ENCODE data around the gene VAV3. TPM values are rescaled to one million over a fixed set of nuclear protein-coding genes. Genes with fewer than 3 reads are reported as not detected.

Gene VAV3
- total RNA-seq, 1 donor from 2014 or later: 25.8 TPM

DNA sequence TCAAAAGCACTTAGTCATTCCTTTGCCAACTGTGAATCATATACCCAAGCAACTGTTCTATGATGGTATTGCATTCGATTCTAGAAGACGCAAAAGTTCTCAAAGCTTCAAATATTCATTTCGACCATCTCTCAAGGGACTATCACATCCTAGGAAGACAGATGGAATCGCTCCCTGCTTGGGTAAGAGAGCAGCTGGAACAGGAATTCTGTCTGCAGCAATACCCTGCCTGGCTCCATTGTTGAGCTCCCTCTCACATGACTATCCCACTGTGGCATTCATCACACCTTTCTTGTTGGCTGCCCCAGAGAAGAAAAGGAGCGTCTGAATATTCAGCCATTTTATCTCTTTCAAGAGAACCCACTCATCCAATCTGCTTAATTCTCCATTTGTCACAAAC is 426.5 kb downstream of the VAV3 start:
- H3K36me3 Mint-ChIP-seq (ENCODE audit: unreplicated experiment): no peaks in the 10 kb centered on the region
- peaks cover 50% of the 10 kb centered on the region for H3K4me1 Mint-ChIP-seq (ENCODE audit: low read depth, unreplicated experiment)
- H3K27ac Mint-ChIP-seq (ENCODE audit: unreplicated experiment): peak overlapping the region; percentile 88
- H3K4me3 Mint-ChIP-seq (ENCODE audit: unreplicated experiment): no peak overlapping the region
- peaks cover under 1% of the 10 kb centered on the region for H3K9me3 Mint-ChIP-seq (ENCODE audit: unreplicated experiment)
- TF ChIP-seq, protein P1, sequence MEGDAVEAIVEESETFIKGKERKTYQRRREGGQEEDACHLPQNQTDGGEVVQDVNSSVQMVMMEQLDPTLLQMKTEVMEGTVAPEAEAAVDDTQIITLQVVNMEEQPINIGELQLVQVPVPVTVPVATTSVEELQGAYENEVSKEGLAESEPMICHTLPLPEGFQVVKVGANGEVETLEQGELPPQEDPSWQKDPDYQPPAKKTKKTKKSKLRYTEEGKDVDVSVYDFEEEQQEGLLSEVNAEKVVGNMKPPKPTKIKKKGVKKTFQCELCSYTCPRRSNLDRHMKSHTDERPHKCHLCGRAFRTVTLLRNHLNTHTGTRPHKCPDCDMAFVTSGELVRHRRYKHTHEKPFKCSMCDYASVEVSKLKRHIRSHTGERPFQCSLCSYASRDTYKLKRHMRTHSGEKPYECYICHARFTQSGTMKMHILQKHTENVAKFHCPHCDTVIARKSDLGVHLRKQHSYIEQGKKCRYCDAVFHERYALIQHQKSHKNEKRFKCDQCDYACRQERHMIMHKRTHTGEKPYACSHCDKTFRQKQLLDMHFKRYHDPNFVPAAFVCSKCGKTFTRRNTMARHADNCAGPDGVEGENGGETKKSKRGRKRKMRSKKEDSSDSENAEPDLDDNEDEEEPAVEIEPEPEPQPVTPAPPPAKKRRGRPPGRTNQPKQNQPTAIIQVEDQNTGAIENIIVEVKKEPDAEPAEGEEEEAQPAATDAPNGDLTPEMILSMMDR (IDR thresholded peaks at IDR 0.05; ENCODE audit: partially characterized antibody, unreplicated experiment): no peak
- no peaks in the 10 kb centered on the region for H3K27me3 Mint-ChIP-seq (ENCODE audit: unreplicated experiment)
- DNase-seq: no peak

DNA sequence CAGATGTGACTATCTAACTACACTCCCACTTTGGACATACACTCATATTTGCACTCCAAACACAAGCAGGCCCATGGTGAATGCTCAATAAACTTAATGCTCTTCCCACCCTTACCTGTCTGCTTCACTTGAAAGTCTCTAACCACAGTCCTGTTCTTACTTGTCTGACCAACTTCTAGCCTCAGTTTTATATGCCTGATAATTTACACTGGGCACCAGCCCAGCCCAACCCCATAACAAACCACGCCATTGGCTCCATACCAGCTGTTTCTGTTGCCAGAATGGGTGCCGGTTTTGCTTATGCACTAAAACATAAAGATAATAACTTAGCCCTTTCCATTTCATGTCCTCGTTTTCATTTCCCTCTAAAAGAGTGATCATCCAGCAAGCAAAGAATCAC is 428.7 kb downstream of the VAV3 start:
- peaks cover 2% of the 10 kb centered on the region for H3K9me3 Mint-ChIP-seq (ENCODE audit: unreplicated experiment)
- peak overlapping the region; percentile 57 for H3K27ac Mint-ChIP-seq (ENCODE audit: unreplicated experiment)
- TF ChIP-seq, protein P1 (IDR thresholded peaks at IDR 0.05; ENCODE audit: partially characterized antibody, unreplicated experiment): no peak
- H3K4me1 Mint-ChIP-seq (ENCODE audit: low read depth, unreplicated experiment): peaks cover 65% of the 10 kb centered on the region
- H3K36me3 Mint-ChIP-seq (ENCODE audit: unreplicated experiment): no peaks in the 10 kb centered on the region
- no peak for DNase-seq
- no peaks in the 10 kb centered on the region for H3K27me3 Mint-ChIP-seq (ENCODE audit: unreplicated experiment)
- peak overlapping the region; percentile 19 for H3K4me3 Mint-ChIP-seq (ENCODE audit: unreplicated experiment)

DNA sequence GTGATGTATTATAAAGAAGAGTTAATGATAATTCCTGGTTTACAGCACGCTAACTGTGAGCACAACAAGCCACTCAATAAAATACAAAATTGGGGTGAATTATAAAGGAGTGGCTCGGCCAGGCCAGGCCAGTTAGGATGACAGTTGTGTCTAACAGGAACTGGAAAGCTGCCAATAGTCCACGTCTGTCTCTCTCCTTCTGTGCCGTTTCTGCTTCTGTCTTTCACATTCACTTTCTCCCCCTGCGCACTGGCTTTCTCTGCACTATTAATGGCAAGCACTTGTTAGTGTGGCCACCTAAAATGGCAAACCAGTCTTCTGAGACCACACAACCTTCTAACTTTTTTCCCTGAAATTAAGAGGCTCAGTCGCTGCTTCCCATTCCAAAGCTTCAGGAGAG is 429.9 kb downstream of the VAV3 start:
- Mint-ChIP-seq H3K9me3 (ENCODE audit: unreplicated experiment) (peaks cover 2% of the 10 kb centered on the region), H3K4me1 (ENCODE audit: low read depth, unreplicated experiment) (peaks cover 57% of the 10 kb centered on the region), H3K4me3 (ENCODE audit: unreplicated experiment) (no peak overlapping the region), H3K36me3 (ENCODE audit: unreplicated experiment) (no peaks in the 10 kb centered on the region), H3K27me3 (ENCODE audit: unreplicated experiment) (no peaks in the 10 kb centered on the region), H3K27ac (ENCODE audit: unreplicated experiment) (peak overlapping the region; percentile 41)
- no peak for DNase-seq
- TF ChIP-seq, protein P1 (IDR thresholded peaks at IDR 0.05; ENCODE audit: partially characterized antibody, unreplicated experiment): no peak

DNA sequence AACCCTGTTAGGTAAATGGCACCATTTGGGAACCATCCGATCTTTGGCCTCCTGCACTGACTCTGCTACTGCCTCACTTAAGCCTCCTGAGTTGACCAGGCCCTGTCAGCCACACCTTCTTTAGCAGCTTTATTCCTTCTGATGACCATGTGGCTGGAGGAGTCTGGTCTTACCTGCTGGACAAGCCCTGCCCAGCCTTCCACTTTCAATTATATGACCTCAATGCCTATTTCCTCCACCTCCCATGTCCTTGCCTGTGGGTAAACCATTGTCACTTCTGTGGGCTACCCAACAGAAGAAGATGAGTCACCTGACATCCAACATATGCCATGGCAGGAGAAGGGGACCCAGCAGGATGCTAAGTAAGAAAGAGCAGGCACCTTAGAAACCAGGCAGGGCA is 430.3 kb downstream of the VAV3 start:
- Mint-ChIP-seq H3K9me3 (ENCODE audit: unreplicated experiment) (peaks cover 2% of the 10 kb centered on the region), H3K27ac (ENCODE audit: unreplicated experiment) (peak overlapping the region; percentile 41), H3K4me1 (ENCODE audit: low read depth, unreplicated experiment) (peaks cover 56% of the 10 kb centered on the region), H3K36me3 (ENCODE audit: unreplicated experiment) (no peaks in the 10 kb centered on the region), H3K27me3 (ENCODE audit: unreplicated experiment) (no peaks in the 10 kb centered on the region), H3K4me3 (ENCODE audit: unreplicated experiment) (no peak overlapping the region)
- no peak for DNase-seq
- TF ChIP-seq, protein P1 (IDR thresholded peaks at IDR 0.05; ENCODE audit: partially characterized antibody, unreplicated experiment): no peak

DNA sequence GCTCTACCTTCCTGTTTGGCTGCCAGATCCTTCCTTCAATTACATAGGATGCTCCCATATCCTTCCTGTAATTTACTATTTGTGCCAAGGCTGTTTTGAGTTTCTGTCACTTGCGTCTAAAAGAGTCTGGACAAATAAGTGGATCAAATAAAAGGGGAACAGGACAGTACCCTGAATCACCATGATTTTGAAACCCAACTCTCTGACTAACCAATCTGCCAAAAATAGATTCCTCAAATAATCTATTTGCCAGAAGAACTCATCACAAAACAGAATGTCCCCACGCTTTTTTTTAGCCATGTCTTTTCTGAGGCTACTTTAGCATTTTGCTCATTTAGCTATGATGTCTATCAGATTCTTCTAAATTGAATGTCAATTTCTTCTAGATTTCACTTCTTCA is 431.5 kb downstream of the VAV3 start:
- Mint-ChIP-seq H3K36me3 (ENCODE audit: unreplicated experiment) (no peaks in the 10 kb centered on the region), H3K27me3 (ENCODE audit: unreplicated experiment) (peaks cover 1% of the 10 kb centered on the region), H3K27ac (ENCODE audit: unreplicated experiment) (no peak overlapping the region), H3K9me3 (ENCODE audit: unreplicated experiment) (peaks cover 7% of the 10 kb centered on the region), H3K4me1 (ENCODE audit: low read depth, unreplicated experiment) (peaks cover 53% of the 10 kb centered on the region), H3K4me3 (ENCODE audit: unreplicated experiment) (no peak overlapping the region)
- DNase-seq: no peak
- TF ChIP-seq, protein P1 (IDR thresholded peaks at IDR 0.05; ENCODE audit: partially characterized antibody, unreplicated experiment): no peak
